Stimulated activated memory B cell treated with anti-CD40 and anti-IgM and Interleukin-4, amounts not matched to agents 10 μg/mL and 1 μg/mL and 100 μg/mL, for 72 hours (primary cell): ENCODE data around the gene FAAP20.
A peak's percentile ranks its signal among the peaks of the same experiment; 100 is the strongest.

Source experiments
- ATAC-seq: fragments of 150-1000 bp; cut with Tn5 transposase; 2 replicates; pipeline ENCODE4 v1.10.0; 2021
- H3K27ac Mint-ChIP-seq: one replicate; pipeline ENCODE4 v1.8.0; 2022; ENCODE audit warnings: mild to moderate bottlenecking, mixed read lengths
- H3K27me3 Mint-ChIP-seq: one replicate; pipeline ENCODE4 v1.8.0; 2022; ENCODE audit warnings: mixed read lengths
- H3K36me3 Mint-ChIP-seq: one replicate; pipeline ENCODE4 v1.8.0; 2022; ENCODE audit warnings: mixed read lengths
- H3K4me1 Mint-ChIP-seq: one replicate; pipeline ENCODE4 v1.8.0; 2022; ENCODE audit warnings: mixed read lengths
- H3K4me3 Mint-ChIP-seq: one replicate; pipeline ENCODE4 v1.8.0; 2022; ENCODE audit warnings: mild to moderate bottlenecking, moderate library complexity, mixed read lengths
- H3K9me3 Mint-ChIP-seq: one replicate; pipeline ENCODE4 v1.8.0; 2022; ENCODE audit warnings: mixed read lengths

FAAP20 gene

GRCh38 chr1:2206813-2207487 lies 12.4 kb upstream of the FAAP20 start:
- H3K9me3 Mint-ChIP-seq: no peaks in the 10 kb centered on the region
- H3K4me1 Mint-ChIP-seq: peaks cover 23% of the 10 kb centered on the region
- no peak overlapping the region for H3K27ac Mint-ChIP-seq
- no peaks in the 10 kb centered on the region for H3K27me3 Mint-ChIP-seq
- no peak for ATAC-seq
- H3K4me3 Mint-ChIP-seq: no peak overlapping the region
- H3K36me3 Mint-ChIP-seq: no peaks in the 10 kb centered on the region

- Mint-ChIP-seq H3K4me3 (peak overlapping the region; percentile 82), H3K4me1 (peaks cover 35% of the 10 kb centered on the region), H3K27me3 (no peaks in the 10 kb centered on the region), H3K9me3 (no peaks in the 10 kb centered on the region), H3K27ac (peak overlapping the region; percentile 22), H3K36me3 (no peaks in the 10 kb centered on the region)
- peak; percentile 90 for ATAC-seq
These were observed 10.8 kb upstream of the FAAP20 start for GRCh38 chr1:2205191-2205952.

- H3K27me3 Mint-ChIP-seq: no peaks in the 10 kb centered on the region
- H3K4me1 Mint-ChIP-seq: peaks cover 43% of the 10 kb centered on the region
- H3K4me3 Mint-ChIP-seq: peak overlapping the region; percentile 65
- H3K36me3 Mint-ChIP-seq: no peaks in the 10 kb centered on the region
- no peak overlapping the region for H3K27ac Mint-ChIP-seq
- ATAC-seq: peak; percentile 64
- H3K9me3 Mint-ChIP-seq: no peaks in the 10 kb centered on the region
These were observed 10.0 kb upstream of the FAAP20 start for GRCh38 chr1:2204415-2205190.

GRCh38 chr1:2203671-2204414 lies 9.3 kb upstream of the FAAP20 start:
- no peak for ATAC-seq
- peak overlapping the region; percentile 46 for H3K27ac Mint-ChIP-seq
- H3K4me3 Mint-ChIP-seq: no peak overlapping the region
- peaks cover 51% of the 10 kb centered on the region for H3K4me1 Mint-ChIP-seq
- H3K36me3 Mint-ChIP-seq: no peaks in the 10 kb centered on the region
- H3K9me3 Mint-ChIP-seq: no peaks in the 10 kb centered on the region
- H3K27me3 Mint-ChIP-seq: no peaks in the 10 kb centered on the region

GRCh38 chr1:2202843-2203601 lies 8.4 kb upstream of the FAAP20 start:
- peaks cover 56% of the 10 kb centered on the region for H3K4me1 Mint-ChIP-seq
- peak overlapping the region; percentile 46 for H3K27ac Mint-ChIP-seq
- no peaks in the 10 kb centered on the region for H3K27me3 Mint-ChIP-seq
- no peaks in the 10 kb centered on the region for H3K36me3 Mint-ChIP-seq
- no peak overlapping the region for H3K4me3 Mint-ChIP-seq
- ATAC-seq: no peak
- H3K9me3 Mint-ChIP-seq: no peaks in the 10 kb centered on the region

GRCh38 chr1:2202008-2202575 lies 7.5 kb upstream of the FAAP20 start:
- ATAC-seq: no peak
- H3K4me1 Mint-ChIP-seq: peaks cover 56% of the 10 kb centered on the region
- no peaks in the 10 kb centered on the region for H3K27me3 Mint-ChIP-seq
- H3K4me3 Mint-ChIP-seq: no peak overlapping the region
- H3K36me3 Mint-ChIP-seq: no peaks in the 10 kb centered on the region
- H3K9me3 Mint-ChIP-seq: no peaks in the 10 kb centered on the region
- H3K27ac Mint-ChIP-seq: peak overlapping the region; percentile 33

- peaks cover 56% of the 10 kb centered on the region for H3K4me1 Mint-ChIP-seq
- peak overlapping the region; percentile 33 for H3K27ac Mint-ChIP-seq
- no peaks in the 10 kb centered on the region for H3K9me3 Mint-ChIP-seq
- no peaks in the 10 kb centered on the region for H3K36me3 Mint-ChIP-seq
- peak overlapping the region; percentile 36 for H3K4me3 Mint-ChIP-seq
- no peak for ATAC-seq
- H3K27me3 Mint-ChIP-seq: no peaks in the 10 kb centered on the region
These were observed 6.5 kb upstream of the FAAP20 start for GRCh38 chr1:2201062-2201461.

- H3K9me3 Mint-ChIP-seq: no peaks in the 10 kb centered on the region
- no peaks in the 10 kb centered on the region for H3K27me3 Mint-ChIP-seq
- peaks cover 56% of the 10 kb centered on the region for H3K4me1 Mint-ChIP-seq
- no peaks in the 10 kb centered on the region for H3K36me3 Mint-ChIP-seq
- peak overlapping the region; percentile 87 for H3K27ac Mint-ChIP-seq
- no peak for ATAC-seq
- H3K4me3 Mint-ChIP-seq: peak overlapping the region; percentile 78
These were observed 5.9 kb upstream of the FAAP20 start for GRCh38 chr1:2200308-2200943.

GRCh38 chr1:2199042-2199810 lies 4.7 kb upstream of the FAAP20 start:
- Mint-ChIP-seq H3K27me3 (no peaks in the 10 kb centered on the region), H3K4me3 (peak overlapping the region; percentile 78), H3K4me1 (peaks cover 52% of the 10 kb centered on the region), H3K36me3 (no peaks in the 10 kb centered on the region), H3K27ac (peak overlapping the region; percentile 87), H3K9me3 (no peaks in the 10 kb centered on the region)
- peak; percentile 44 for ATAC-seq

- Mint-ChIP-seq H3K4me1 (peaks cover 55% of the 10 kb centered on the region), H3K9me3 (no peaks in the 10 kb centered on the region), H3K4me3 (no peak overlapping the region), H3K27me3 (no peaks in the 10 kb centered on the region), H3K27ac (peak overlapping the region; percentile 87), H3K36me3 (no peaks in the 10 kb centered on the region)
- ATAC-seq: no peak
These were observed 4.0 kb upstream of the FAAP20 start for GRCh38 chr1:2198571-2198970.

GRCh38 chr1:2197707-2198165 lies 3.2 kb upstream of the FAAP20 start:
- ATAC-seq: no peak
- Mint-ChIP-seq H3K36me3 (no peaks in the 10 kb centered on the region), H3K9me3 (no peaks in the 10 kb centered on the region), H3K4me3 (no peak overlapping the region), H3K27me3 (no peaks in the 10 kb centered on the region), H3K4me1 (peaks cover 48% of the 10 kb centered on the region), H3K27ac (no peak overlapping the region)

- no peaks in the 10 kb centered on the region for H3K36me3 Mint-ChIP-seq
- ATAC-seq: no peak
- H3K4me3 Mint-ChIP-seq: no peak overlapping the region
- H3K4me1 Mint-ChIP-seq: peaks cover 41% of the 10 kb centered on the region
- H3K27ac Mint-ChIP-seq: peak overlapping the region; percentile 93
- no peaks in the 10 kb centered on the region for H3K9me3 Mint-ChIP-seq
- H3K27me3 Mint-ChIP-seq: no peaks in the 10 kb centered on the region
These were observed 2.5 kb upstream of the FAAP20 start for GRCh38 chr1:2196901-2197638.
